Measurements from ENCODE around the gene LPGAT1.

The LPGAT1 gene

GRCh38 chr1:211827051-211827450 lies 3.5 kb downstream of the LPGAT1 start:
- DNase-seq = no peak

- DNase-seq = no peak
Observed at GRCh38 chr1:211825980-211826379, 4.6 kb downstream of the LPGAT1 start.

- DNase-seq = no peak
Observed at GRCh38 chr1:211822677-211823407, 7.7 kb downstream of the LPGAT1 start.

- no peak for DNase-seq
Observed at GRCh38 chr1:211816586-211816985, 14.0 kb downstream of the LPGAT1 start.

- no peak for DNase-seq
Observed at GRCh38 chr1:211814313-211814712, 16.2 kb downstream of the LPGAT1 start.

- DNase-seq = no peak
Observed at GRCh38 chr1:211813590-211813989, 17.0 kb downstream of the LPGAT1 start.

- no peak for DNase-seq
Observed at GRCh38 chr1:211812584-211812983, 18.0 kb downstream of the LPGAT1 start.

- no peak for DNase-seq
Observed at GRCh38 chr1:211811848-211812247, 18.7 kb downstream of the LPGAT1 start.

GRCh38 chr1:211811126-211811525 lies 19.4 kb downstream of the LPGAT1 start:
- DNase-seq = no peak

- DNase-seq = no peak
Observed at GRCh38 chr1:211808475-211808874, 22.1 kb downstream of the LPGAT1 start.

- no peak for DNase-seq
Observed at GRCh38 chr1:211804915-211805314, 25.6 kb downstream of the LPGAT1 start.

GRCh38 chr1:211800925-211801607 lies 29.5 kb downstream of the LPGAT1 start:
- DNase-seq = no peak

GRCh38 chr1:211797994-211798393 lies 32.6 kb downstream of the LPGAT1 start:
- DNase-seq = no peak

GRCh38 chr1:211791979-211792378 lies 38.6 kb downstream of the LPGAT1 start:
- no peak for DNase-seq

GRCh38 chr1:211789641-211790464 lies 40.7 kb downstream of the LPGAT1 start:
- DNase-seq = no peak

GRCh38 chr1:211788626-211789025 lies 41.9 kb downstream of the LPGAT1 start:
- no peak for DNase-seq

- no peak for DNase-seq
Observed at GRCh38 chr1:211783897-211784296, 46.7 kb downstream of the LPGAT1 start.

GRCh38 chr1:211783266-211783665 lies 47.3 kb downstream of the LPGAT1 start:
- DNase-seq = no peak

GRCh38 chr1:211781260-211781659 lies 49.3 kb downstream of the LPGAT1 start:
- no peak for DNase-seq

- no peak for DNase-seq
Observed at GRCh38 chr1:211775170-211775569, 55.4 kb downstream of the LPGAT1 start.

GRCh38 chr1:211764701-211765100 lies 65.9 kb downstream of the LPGAT1 start:
- DNase-seq = no peak

GRCh38 chr1:211762206-211762605 lies 68.4 kb downstream of the LPGAT1 start:
- DNase-seq = no peak

GRCh38 chr1:211761400-211761799 lies 69.2 kb downstream of the LPGAT1 start:
- DNase-seq = no peak
